Lower leg skin (tissue), 3 donors: ENCODE results near the gene ZBTB38.

ENCODE experiments used
- POLR2A ChIP-seq, 2 donors: fragments of 450-650 bp; IDR thresholded peaks; one replicate each; pipeline ENCODE4 v1.6.1; 2016 to 2017; ENCODE audit warnings: antibody characterized with exemption in 2 of 2, mild to moderate bottlenecking in 1 of 2, moderate library complexity in 1 of 2
- TF ChIP-seq, protein P1 (sequence below), 3 donors: fragments of 450-650 bp; IDR thresholded peaks; one replicate each; pipeline ENCODE4 v1.5.1; 2016; ENCODE audit warnings: antibody characterized with exemption in 3 of 3, mild to moderate bottlenecking in 3 of 3, moderate library complexity in 2 of 3

DNA sequence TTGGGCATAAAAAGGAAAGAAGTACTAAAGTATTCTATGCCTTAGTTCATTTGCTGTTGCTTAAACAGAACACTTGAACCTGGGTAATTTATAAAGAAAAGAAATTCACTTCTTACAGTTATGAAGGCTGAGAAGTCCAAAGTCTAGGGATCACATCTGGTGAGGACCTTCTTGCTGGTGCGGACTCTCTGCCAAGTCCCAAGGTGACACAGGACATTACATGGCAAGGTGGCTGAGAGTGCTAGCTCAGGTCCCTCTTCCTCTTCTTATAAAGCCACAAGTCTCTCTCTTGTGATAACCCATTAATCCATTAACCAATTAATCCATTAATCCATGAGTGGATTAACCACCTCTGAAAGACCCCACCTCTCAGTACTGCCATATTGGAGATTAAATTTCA is 3.1 kb upstream of the ZBTB38 start:
- TF ChIP-seq, protein P1, sequence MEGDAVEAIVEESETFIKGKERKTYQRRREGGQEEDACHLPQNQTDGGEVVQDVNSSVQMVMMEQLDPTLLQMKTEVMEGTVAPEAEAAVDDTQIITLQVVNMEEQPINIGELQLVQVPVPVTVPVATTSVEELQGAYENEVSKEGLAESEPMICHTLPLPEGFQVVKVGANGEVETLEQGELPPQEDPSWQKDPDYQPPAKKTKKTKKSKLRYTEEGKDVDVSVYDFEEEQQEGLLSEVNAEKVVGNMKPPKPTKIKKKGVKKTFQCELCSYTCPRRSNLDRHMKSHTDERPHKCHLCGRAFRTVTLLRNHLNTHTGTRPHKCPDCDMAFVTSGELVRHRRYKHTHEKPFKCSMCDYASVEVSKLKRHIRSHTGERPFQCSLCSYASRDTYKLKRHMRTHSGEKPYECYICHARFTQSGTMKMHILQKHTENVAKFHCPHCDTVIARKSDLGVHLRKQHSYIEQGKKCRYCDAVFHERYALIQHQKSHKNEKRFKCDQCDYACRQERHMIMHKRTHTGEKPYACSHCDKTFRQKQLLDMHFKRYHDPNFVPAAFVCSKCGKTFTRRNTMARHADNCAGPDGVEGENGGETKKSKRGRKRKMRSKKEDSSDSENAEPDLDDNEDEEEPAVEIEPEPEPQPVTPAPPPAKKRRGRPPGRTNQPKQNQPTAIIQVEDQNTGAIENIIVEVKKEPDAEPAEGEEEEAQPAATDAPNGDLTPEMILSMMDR (IDR thresholded peaks at IDR 0.05) = no peak
- TF ChIP-seq POLR2A (IDR thresholded peaks at IDR 0.05) = no peak
